Measurements from ENCODE around the gene ICOSLG. TPM values are rescaled to one million over a fixed set of nuclear protein-coding genes. Genes with fewer than 3 reads are reported as not detected.
"Not testable (repeated sequence)": the region's sequence is repeated elsewhere in the genome, so short reads cannot be mapped to it uniquely, and the experiment has no call there.

The ICOSLG gene
- polyA plus RNA-seq, 1 experiment, result not detected

DNA sequence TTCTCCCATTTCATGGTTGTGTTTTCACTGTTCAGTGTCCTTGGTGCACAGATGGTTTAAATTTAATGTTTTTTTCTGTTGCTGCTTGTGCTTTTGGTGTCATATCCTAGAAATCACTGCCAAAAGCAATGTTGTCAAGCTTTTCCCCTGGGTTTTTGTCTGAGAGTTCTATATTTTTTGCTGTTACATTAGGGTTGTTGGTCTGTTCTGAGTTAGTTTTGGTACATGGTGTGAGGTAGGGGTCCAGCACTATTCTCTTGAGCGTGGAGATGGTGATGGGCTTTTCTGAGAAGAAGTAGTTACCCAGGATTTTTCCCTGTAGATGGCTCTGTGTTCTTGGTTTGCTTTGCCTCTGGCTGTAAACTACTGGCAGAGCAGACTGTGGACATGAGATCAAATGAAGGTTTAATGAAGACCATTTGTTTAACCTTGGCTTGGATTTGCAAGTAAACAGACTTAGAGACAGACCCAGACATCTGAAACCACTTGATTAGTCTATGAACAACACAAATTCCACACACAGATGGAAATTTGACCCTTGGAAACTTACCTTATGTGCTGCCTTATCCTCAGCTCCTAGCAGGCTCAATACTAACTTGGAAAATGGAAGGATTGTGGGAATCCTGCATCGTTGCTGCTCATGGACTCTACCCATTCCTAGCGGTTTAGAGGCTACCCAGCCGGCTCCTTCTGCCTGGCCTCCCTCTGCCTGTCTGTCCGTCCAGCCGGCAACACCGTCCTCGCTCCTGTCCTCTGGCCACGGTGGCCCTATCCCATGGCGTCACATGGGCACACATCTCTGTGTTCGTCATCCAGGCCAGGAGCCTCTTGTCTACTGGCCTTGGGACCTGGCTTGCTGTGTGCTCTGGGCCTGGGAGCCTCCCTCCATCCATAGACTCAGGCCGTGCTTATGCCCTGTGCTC, 50.1 kb downstream of the ICOSLG start:
- POLR2A ChIA-PET; H3K4me3 ChIP-seq (ENCODE audit: low read depth, low read length); DNase-seq (ENCODE audit: low read depth, low spot score): not testable (repeated sequence)

GRCh38 chr21:44184862-44185261, 55.9 kb downstream of the ICOSLG start:
- POLR2A ChIA-PET, CTCF ChIA-PET: not testable (repeated sequence)

More for the DNA sequence above, 50.1 kb downstream of the ICOSLG start:
- CTCF ChIA-PET; H3K27ac ChIP-seq (ENCODE audit: low read depth, low read length); H3K27me3 ChIP-seq (ENCODE audit: control insufficient read depth, insufficient read depth, low read length); H3K9me3 ChIP-seq (ENCODE audit: control insufficient read depth, insufficient read depth, low read length): not testable (repeated sequence)

GRCh38 chr21:44182202-44182601, 58.5 kb downstream of the ICOSLG start:
- H3K27me3 ChIP-seq (ENCODE audit: control insufficient read depth, insufficient read depth, low read length); H3K27ac ChIP-seq (ENCODE audit: low read depth, low read length); CTCF ChIA-PET; H3K9me3 ChIP-seq (ENCODE audit: control insufficient read depth, insufficient read depth, low read length); POLR2A ChIA-PET; DNase-seq (ENCODE audit: low read depth, low spot score); H3K4me3 ChIP-seq (ENCODE audit: low read depth, low read length): not testable (repeated sequence)

More at GRCh38 chr21:44184862-44185261, 55.9 kb downstream of the ICOSLG start:
- H3K27me3 ChIP-seq (ENCODE audit: control insufficient read depth, insufficient read depth, low read length); H3K27ac ChIP-seq (ENCODE audit: low read depth, low read length); DNase-seq (ENCODE audit: low read depth, low spot score); H3K4me3 ChIP-seq (ENCODE audit: low read depth, low read length); H3K9me3 ChIP-seq (ENCODE audit: control insufficient read depth, insufficient read depth, low read length): not testable (repeated sequence)

DNA sequence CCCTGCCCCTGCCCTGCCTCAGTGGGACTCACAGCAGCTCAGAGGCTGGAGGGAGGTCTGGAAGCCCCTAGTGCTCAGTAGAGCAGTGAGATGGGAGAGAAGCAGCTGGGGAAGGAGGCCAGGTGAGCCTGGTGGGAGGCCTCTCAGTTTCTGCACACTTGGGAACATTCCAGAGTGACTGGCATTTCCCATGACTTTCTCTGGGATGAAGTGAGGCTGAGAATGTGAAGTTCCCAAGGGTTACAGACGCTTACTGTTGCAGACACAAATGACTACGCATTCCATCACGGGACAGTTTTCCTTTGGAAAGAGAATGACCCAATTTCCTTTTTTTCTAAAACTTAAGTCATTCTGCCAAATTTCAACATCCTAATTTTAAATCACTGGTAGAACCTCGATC, 59.2 kb downstream of the ICOSLG start:
- H3K27me3 ChIP-seq (ENCODE audit: control insufficient read depth, insufficient read depth, low read length); DNase-seq (ENCODE audit: low read depth, low spot score); H3K27ac ChIP-seq (ENCODE audit: low read depth, low read length); H3K4me3 ChIP-seq (ENCODE audit: low read depth, low read length); CTCF ChIA-PET; POLR2A ChIA-PET; H3K9me3 ChIP-seq (ENCODE audit: control insufficient read depth, insufficient read depth, low read length): not testable (repeated sequence)

- POLR2A ChIA-PET; H3K27ac ChIP-seq (ENCODE audit: low read depth, low read length); H3K9me3 ChIP-seq (ENCODE audit: control insufficient read depth, insufficient read depth, low read length); CTCF ChIA-PET; DNase-seq (ENCODE audit: low read depth, low spot score); H3K27me3 ChIP-seq (ENCODE audit: control insufficient read depth, insufficient read depth, low read length); H3K4me3 ChIP-seq (ENCODE audit: low read depth, low read length): not testable (repeated sequence)
Measured at GRCh38 chr21:44176127-44176526, 64.6 kb downstream of the ICOSLG start.

DNA sequence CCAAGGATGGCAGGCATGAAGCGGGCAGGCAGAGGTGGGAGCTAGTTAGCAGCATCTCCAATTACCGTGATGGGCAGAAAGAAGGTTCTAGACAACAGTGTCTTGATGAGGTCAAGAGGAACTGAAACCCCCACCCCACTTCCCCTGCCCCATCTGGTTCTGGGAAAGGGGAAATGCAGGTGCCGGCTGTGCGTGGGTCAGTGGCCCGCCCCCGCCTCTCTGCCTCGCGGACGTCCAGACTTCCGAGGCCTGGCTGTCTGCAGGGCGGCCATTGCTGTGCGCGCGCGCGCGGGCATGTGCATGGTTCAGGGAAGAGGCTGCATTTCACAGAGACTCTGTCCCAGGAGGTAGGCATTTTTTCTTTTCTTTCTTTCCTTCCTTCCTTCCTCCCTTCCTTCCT, 65.6 kb downstream of the ICOSLG start:
- H3K27ac ChIP-seq (ENCODE audit: low read depth, low read length); H3K27me3 ChIP-seq (ENCODE audit: control insufficient read depth, insufficient read depth, low read length); H3K9me3 ChIP-seq (ENCODE audit: control insufficient read depth, insufficient read depth, low read length); POLR2A ChIA-PET; CTCF ChIA-PET; H3K4me3 ChIP-seq (ENCODE audit: low read depth, low read length); DNase-seq (ENCODE audit: low read depth, low spot score): not testable (repeated sequence)

Small RNAs within 50 kb of the gene (small RNA-seq; reads per million reads assigned to genes)
- not detected for gene AP001059.3 (ENCODE audit: insufficient read length, low read depth)

Other genes starting within 250 kb of the ICOSLG start
- 26.0 and 26.8 TPM in 2 replicates for gene TRAPPC10, start 228.6 kb downstream of the ICOSLG start, polyA plus RNA-seq (2011; rRNA removed)
- 12.1 and 12.9 TPM in 2 replicates for gene PWP2, start 133.5 kb downstream of the ICOSLG start, polyA plus RNA-seq (2011; rRNA removed)
- 52.6 and 54.0 TPM in 2 replicates for gene GATD3, start 107.3 kb downstream of the ICOSLG start, polyA plus RNA-seq (2011; rRNA removed)
- gene DNMT3L, start 21.0 kb upstream of the ICOSLG start, polyA plus RNA-seq (2011; rRNA removed), result not detected in 2 replicates
- gene AIRE, start 44.9 kb upstream of the ICOSLG start, polyA plus RNA-seq (2011; rRNA removed), result not detected in 2 replicates
- 44.3 and 59.1 TPM in 2 replicates for gene PFKL, start 59.1 kb upstream of the ICOSLG start, polyA plus RNA-seq (2011; rRNA removed)
- 3.7 and 7.1 TPM in 2 replicates for gene CFAP410, start 98.4 kb upstream of the ICOSLG start, polyA plus RNA-seq (2011; rRNA removed)
- gene TRPM2, start 112.7 kb upstream of the ICOSLG start, polyA plus RNA-seq (2011; rRNA removed), result not detected in 2 replicates
- 0.10 and 0.14 TPM in 2 replicates for gene LRRC3, start 214.6 kb upstream of the ICOSLG start, polyA plus RNA-seq (2011; rRNA removed)